Measurements from ENCODE around the gene CTSH.

DNA sequence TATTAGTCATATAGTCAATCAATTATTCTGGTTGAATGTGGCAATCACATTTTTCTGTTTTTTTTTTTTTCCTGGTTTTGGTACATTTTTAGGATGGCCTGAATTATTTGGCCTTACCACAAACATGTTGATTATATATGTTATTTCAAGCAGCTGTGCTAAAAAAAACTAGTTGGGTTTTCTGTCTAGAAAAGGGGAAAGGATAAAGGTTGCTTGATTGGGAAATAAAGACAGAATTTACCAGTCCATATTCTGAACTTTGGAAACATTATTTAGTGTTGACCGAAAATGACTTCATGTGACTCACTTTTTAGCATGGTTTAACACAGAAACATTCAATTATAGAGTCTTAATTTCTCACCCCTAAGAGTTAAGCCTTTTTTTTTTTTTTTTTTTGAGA lies 64.0 kb downstream of the CTSH start:
- TF ChIP-seq SSRP1 (CRISPR knock-in tag; IDR thresholded peaks at IDR 0.05), result no peak
- no peak for TF ChIP-seq SIX1 (CRISPR knock-in tag; IDR thresholded peaks at IDR 0.05; ENCODE audit: borderline replicate concordance)
- TF ChIP-seq CAMTA2 (CRISPR knock-in tag; IDR thresholded peaks at IDR 0.05; ENCODE audit: borderline replicate concordance), result no peak
- TF ChIP-seq ZSCAN5A (CRISPR knock-in tag; IDR thresholded peaks at IDR 0.05; ENCODE audit: borderline replicate concordance), result no peak
- TF ChIP-seq, protein P1, sequence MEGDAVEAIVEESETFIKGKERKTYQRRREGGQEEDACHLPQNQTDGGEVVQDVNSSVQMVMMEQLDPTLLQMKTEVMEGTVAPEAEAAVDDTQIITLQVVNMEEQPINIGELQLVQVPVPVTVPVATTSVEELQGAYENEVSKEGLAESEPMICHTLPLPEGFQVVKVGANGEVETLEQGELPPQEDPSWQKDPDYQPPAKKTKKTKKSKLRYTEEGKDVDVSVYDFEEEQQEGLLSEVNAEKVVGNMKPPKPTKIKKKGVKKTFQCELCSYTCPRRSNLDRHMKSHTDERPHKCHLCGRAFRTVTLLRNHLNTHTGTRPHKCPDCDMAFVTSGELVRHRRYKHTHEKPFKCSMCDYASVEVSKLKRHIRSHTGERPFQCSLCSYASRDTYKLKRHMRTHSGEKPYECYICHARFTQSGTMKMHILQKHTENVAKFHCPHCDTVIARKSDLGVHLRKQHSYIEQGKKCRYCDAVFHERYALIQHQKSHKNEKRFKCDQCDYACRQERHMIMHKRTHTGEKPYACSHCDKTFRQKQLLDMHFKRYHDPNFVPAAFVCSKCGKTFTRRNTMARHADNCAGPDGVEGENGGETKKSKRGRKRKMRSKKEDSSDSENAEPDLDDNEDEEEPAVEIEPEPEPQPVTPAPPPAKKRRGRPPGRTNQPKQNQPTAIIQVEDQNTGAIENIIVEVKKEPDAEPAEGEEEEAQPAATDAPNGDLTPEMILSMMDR (CRISPR knock-in tag; IDR thresholded peaks at IDR 0.05), result no peak
- no peak for TF ChIP-seq CEBPB (IDR thresholded peaks at IDR 0.05; ENCODE audit: borderline replicate concordance, low read depth, low read length)
- no peak for TF ChIP-seq SRSF1 (optimal IDR thresholded peaks at IDR 0.05; ENCODE audit: low read depth, low read length)
- no peak for TF ChIP-seq TGIF2 (CRISPR knock-in tag; IDR thresholded peaks at IDR 0.05)
- no peak for TF ChIP-seq NFRKB (IDR thresholded peaks at IDR 0.05)
- TF ChIP-seq CREB1 (IDR thresholded peaks at IDR 0.05), result no peak
- TF ChIP-seq CREB1 (CRISPR knock-in tag; IDR thresholded peaks at IDR 0.05), result no peak
- no peak for TF ChIP-seq THAP9 (CRISPR knock-in tag; IDR thresholded peaks at IDR 0.05; ENCODE audit: borderline replicate concordance)
- no peak for TF ChIP-seq ZNF383 (CRISPR knock-in tag; IDR thresholded peaks at IDR 0.05; ENCODE audit: borderline replicate concordance)
